ENCODE measurements around the gene ING3. TPM values are rescaled to one million over a fixed set of nuclear protein-coding genes. Genes with fewer than 3 reads are reported as not detected.

Gene ING3
- total and polyA plus RNA-seq, 2 of the 13 experiments (the other 11 are each of a cell fraction or from before 2014, with no cell fraction given), result 6.9 to 12.8 TPM

DNA sequence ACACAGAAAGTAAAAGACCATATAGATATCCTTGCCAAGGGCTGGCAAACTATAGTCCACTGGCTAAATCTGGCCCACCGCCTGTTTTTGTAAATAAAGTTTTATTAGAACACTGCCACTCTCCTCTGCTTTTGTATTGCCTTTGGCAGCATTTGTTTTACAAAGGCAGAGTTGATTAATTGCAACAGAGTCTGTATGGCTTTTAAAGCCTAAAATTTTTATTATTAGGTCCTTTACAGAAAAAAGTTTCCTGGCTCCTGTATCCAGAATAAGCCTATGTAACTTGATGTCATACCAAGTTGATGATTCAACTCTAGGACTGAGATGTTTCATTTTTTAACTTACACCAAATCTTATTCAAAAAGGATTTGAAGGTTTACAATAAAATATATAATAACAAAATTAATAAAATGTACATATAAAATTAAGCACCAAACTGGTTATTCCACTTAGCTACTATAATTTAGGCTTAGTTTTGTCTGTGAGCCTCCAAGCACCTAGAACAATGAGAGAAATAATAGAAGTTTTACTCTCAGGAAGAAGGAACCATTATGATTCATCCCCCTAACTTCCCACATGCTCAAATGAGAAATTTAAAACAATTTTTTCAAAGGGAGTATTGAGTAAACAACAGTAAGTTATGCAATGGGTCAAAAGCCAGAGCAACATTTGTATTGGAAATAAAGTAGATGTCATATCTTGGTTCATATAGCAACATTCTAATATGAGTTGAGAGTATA lies 69.8 kb downstream of the ING3 start:
- Histone ChIP-seq H3K4me1 (ENCODE audit: insufficient read depth, low read length) (peaks cover 19% of the 10 kb centered on the region), H3K36me3 (replicated peaks in 1 of 2; ENCODE audit: control insufficient read depth in 1 of 2, insufficient read depth in 2 of 2, low read length in 2 of 2) (no peaks in the 10 kb centered on the region), H3K27me3 (ENCODE audit: control insufficient read depth in 1 of 2, insufficient read depth in 2 of 2, low read length in 2 of 2) (no peaks in the 10 kb centered on the region), H3K27ac (ENCODE audit: extremely low read length, insufficient read depth, low read length) (no peak overlapping the region), H3K4me2 (ENCODE audit: low read depth, low read length) (no peak overlapping the region), H3K79me2 (ENCODE audit: insufficient read depth, low read length) (no peaks in the 10 kb centered on the region), H2AFZ (ENCODE audit: low read length) (no peak overlapping the region), H3K9ac (ENCODE audit: insufficient read depth, low read depth, low read length) (no peak overlapping the region), H3K4me3 (replicated peaks in 1 of 3; ENCODE audit: insufficient read depth in 1 of 3, low read depth in 2 of 3, low read length in 3 of 3) (no peak overlapping the region), H3K9me3 (ENCODE audit: low read length) (no peaks in the 10 kb centered on the region), H4K20me1 (ENCODE audit: insufficient read depth, low read length) (no peaks in the 10 kb centered on the region)
- DNase-seq (ENCODE audit: low spot score) (no peak), FAIRE-seq (no peak), ATAC-seq (no peak)
- BruUV-seq (replicated peaks), result no TSS peak
- ChIA-PET POLR2A (no interaction called here), CTCF (ENCODE audit: low intra/inter-chr PET ratio, low total read pairs) (no interaction called here)
- in situ Hi-C loops (cut with HindIII; ENCODE audit: extremely low pct_ligation_motif_present, low pct_unique_long_range_greater_than_20kb) (no loop called here), intact Hi-C loops (cut with micrococcal nuclease; ENCODE audit: unreplicated experiment) (no loop called here)
- WGBS (ENCODE audit: low lambda C conversion rate), result 74% methylated on average over 1 of the region's 1 CpG
- TF ChIP-seq STAT5B (CRISPR knock-in tag; IDR thresholded peaks at IDR 0.05), result no peak
- TF ChIP-seq ZNF317 (CRISPR knock-in tag; IDR thresholded peaks at IDR 0.05), result no peak
- TF ChIP-seq ETV6 (CRISPR knock-in tag; conservative IDR thresholded peaks at IDR 0.05), result no peak
- TF ChIP-seq THYN1 (CRISPR knock-in tag; IDR thresholded peaks at IDR 0.05; ENCODE audit: borderline replicate concordance, low read depth), result no peak
- TF ChIP-seq JUNB (CRISPR knock-in tag; IDR thresholded peaks at IDR 0.05; ENCODE audit: borderline replicate concordance), result no peak
- no peak for TF ChIP-seq ZFP41 (CRISPR knock-in tag; IDR thresholded peaks at IDR 0.05; ENCODE audit: borderline replicate concordance)
- no peak for TF ChIP-seq WIZ (CRISPR knock-in tag; IDR thresholded peaks at IDR 0.05)
- no peak for TF ChIP-seq AGO1 (IDR thresholded peaks at IDR 0.05; ENCODE audit: low read depth, low read length, poor library complexity, severe bottlenecking)
- no peak for TF ChIP-seq ZNF20 (CRISPR knock-in tag; IDR thresholded peaks at IDR 0.05)
- no peak for TF ChIP-seq RFX3 (CRISPR knock-in tag; IDR thresholded peaks at IDR 0.05)
- TF ChIP-seq MLXIP (CRISPR knock-in tag; IDR thresholded peaks at IDR 0.05; ENCODE audit: borderline replicate concordance), result no peak
- no peak for TF ChIP-seq FOXC1 (CRISPR knock-in tag; IDR thresholded peaks at IDR 0.05; ENCODE audit: borderline replicate concordance)
- no peak for TF ChIP-seq ZNF878 (CRISPR knock-in tag; IDR thresholded peaks at IDR 0.05)
- peak in 1 of 2 experiments; percentile 67; a peak in 2 of 4 replicates for TF ChIP-seq NR2F1 (CRISPR knock-in tag; IDR thresholded peaks at IDR 0.05)
- TF ChIP-seq, protein P1, sequence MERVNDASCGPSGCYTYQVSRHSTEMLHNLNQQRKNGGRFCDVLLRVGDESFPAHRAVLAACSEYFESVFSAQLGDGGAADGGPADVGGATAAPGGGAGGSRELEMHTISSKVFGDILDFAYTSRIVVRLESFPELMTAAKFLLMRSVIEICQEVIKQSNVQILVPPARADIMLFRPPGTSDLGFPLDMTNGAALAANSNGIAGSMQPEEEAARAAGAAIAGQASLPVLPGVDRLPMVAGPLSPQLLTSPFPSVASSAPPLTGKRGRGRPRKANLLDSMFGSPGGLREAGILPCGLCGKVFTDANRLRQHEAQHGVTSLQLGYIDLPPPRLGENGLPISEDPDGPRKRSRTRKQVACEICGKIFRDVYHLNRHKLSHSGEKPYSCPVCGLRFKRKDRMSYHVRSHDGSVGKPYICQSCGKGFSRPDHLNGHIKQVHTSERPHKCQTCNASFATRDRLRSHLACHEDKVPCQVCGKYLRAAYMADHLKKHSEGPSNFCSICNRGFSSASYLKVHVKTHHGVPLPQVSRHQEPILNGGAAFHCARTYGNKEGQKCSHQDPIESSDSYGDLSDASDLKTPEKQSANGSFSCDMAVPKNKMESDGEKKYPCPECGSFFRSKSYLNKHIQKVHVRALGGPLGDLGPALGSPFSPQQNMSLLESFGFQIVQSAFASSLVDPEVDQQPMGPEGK (CRISPR knock-in tag; IDR thresholded peaks at IDR 0.05), result no peak
- peak; percentile 39; the same call in 1 of the 2 replicates for TF ChIP-seq NR2F6 (IDR thresholded peaks at IDR 0.05)
- TF ChIP-seq NR2F6 (CRISPR knock-in tag; IDR thresholded peaks at IDR 0.05), result 0 out of 2 replicates have a peak, but pooled peaks have one; percentile 25
- no peak for TF ChIP-seq NFIB (CRISPR knock-in tag; IDR thresholded peaks at IDR 0.05; ENCODE audit: borderline replicate concordance)
- no peak for TF ChIP-seq CENPX (CRISPR knock-in tag; IDR thresholded peaks at IDR 0.05)
- no peak for TF ChIP-seq ZNF777 (CRISPR knock-in tag; IDR thresholded peaks at IDR 0.05)
- TF ChIP-seq CEBPB (IDR thresholded peaks at IDR 0.05; ENCODE audit: borderline replicate concordance, low read depth, low read length), result peak; percentile 56; the same call in 1 of the 2 replicates
